ENCODE results near the gene XRCC1.

DNA sequence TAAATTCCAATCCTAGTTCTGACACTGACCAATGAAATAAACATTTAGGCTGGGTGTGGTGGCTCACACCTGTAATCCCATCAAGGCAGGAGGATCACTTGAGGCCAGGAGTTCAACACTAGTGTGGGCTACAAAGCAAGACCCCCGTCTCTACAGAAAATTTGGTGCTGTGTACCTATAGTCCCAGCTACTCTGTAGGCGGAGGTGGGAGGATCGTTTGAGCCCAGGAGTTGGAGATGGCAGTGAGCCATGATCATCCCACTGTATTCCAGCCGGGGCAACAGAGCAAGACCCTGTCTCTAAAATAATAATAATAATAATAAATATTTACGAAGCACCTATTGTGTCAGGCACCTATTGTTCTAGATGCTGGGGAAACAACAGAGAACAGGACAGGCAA lies 13.9 kb upstream of the XRCC1 start:
- TF ChIP-seq SMC3 (IDR thresholded peaks at IDR 0.05; ENCODE audit: borderline replicate concordance, low read length) (no peak), ZZZ3 (IDR thresholded peaks at IDR 0.05; ENCODE audit: control insufficient read depth, insufficient read length, low read depth) (no peak), NFIC (IDR thresholded peaks at IDR 0.05; ENCODE audit: low read depth, low read length) (no peak), EZH2 (IDR thresholded peaks at IDR 0.05; ENCODE audit: borderline replicate concordance, control insufficient read depth, low read depth, low read length) (no peak), CEBPB (IDR thresholded peaks at IDR 0.05; ENCODE audit: borderline replicate concordance in 1 of 2, low read depth in 2 of 2, low read length in 2 of 2) (no peak), BRCA1 (IDR thresholded peaks at IDR 0.05; ENCODE audit: low read depth, low read length) (no peak), TAF1 (IDR thresholded peaks at IDR 0.05; ENCODE audit: borderline replicate concordance, low read depth, low read length) (no peak), POLR2A (IDR thresholded peaks at IDR 0.05; ENCODE audit: low read depth, low read length) (no peak), POLR2AphosphoS5 (IDR thresholded peaks at IDR 0.05; ENCODE audit: low read length) (no peak), ZNF217 (IDR thresholded peaks at IDR 0.05) (no peak), MYC (IDR thresholded peaks at IDR 0.05; ENCODE audit: insufficient read depth, insufficient read length, insufficient replicate concordance, low read length, severe bottlenecking) (no peak), CREM (IDR thresholded peaks at IDR 0.05; ENCODE audit: low read depth) (no peak)
- TF ChIP-seq, protein P1, sequence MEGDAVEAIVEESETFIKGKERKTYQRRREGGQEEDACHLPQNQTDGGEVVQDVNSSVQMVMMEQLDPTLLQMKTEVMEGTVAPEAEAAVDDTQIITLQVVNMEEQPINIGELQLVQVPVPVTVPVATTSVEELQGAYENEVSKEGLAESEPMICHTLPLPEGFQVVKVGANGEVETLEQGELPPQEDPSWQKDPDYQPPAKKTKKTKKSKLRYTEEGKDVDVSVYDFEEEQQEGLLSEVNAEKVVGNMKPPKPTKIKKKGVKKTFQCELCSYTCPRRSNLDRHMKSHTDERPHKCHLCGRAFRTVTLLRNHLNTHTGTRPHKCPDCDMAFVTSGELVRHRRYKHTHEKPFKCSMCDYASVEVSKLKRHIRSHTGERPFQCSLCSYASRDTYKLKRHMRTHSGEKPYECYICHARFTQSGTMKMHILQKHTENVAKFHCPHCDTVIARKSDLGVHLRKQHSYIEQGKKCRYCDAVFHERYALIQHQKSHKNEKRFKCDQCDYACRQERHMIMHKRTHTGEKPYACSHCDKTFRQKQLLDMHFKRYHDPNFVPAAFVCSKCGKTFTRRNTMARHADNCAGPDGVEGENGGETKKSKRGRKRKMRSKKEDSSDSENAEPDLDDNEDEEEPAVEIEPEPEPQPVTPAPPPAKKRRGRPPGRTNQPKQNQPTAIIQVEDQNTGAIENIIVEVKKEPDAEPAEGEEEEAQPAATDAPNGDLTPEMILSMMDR (IDR thresholded peaks at IDR 0.05 in 2 of 3, conservative IDR thresholded peaks at IDR 0.05 in 1 of 3; ENCODE audit: control insufficient read depth in 2 of 3, extremely low read depth in 1 of 3, insufficient read depth in 1 of 3, low read depth in 3 of 3, low read length in 3 of 3) = no peak

Data from GM12878 (cell line).